ENCODE data around the gene INSIG2. TPM values are rescaled to one million over a fixed set of nuclear protein-coding genes. Genes with fewer than 3 reads are reported as not detected.

INSIG2 gene
- total RNA-seq, 1 experiment from 2014 or later = 13.3 TPM

DNA sequence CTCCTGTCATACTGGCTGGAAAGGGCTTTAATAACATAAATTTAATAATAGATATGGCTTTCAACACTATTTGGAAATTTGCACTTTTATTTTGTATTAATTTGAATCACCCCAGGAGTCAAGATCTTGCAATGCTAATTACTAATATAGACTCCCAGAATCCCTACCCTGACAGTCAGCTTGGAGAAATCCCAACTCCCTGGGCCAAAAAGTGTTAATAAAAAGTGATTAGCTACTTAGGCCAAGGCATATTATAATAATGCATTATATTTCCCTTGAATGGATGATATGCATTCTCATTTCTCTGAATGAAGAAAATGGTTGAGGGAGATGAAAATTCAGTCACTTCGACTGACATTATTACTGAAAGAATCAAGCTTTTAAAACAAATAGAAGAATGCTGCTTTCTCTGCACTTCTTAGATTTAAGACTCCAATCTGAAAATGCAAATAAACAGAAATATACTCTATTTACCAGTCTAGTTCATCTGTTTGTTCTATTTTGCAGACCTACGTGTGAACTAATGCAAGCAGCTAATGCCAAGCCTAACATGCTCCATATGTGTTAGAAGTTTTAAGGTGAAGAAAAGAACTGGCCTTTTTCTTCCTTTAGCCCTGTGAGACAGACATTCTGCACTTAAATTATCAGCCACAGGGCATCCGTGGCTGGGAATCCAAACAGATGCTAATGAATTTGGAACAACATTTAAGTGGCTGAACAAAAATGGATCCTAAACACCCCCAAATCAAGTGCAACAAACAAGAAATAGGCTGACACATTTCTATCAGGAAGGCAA lies 33.9 kb upstream of the INSIG2 start:
- no peaks in the 10 kb centered on the region for H3K27me3 ChIP-seq (replicated peaks; ENCODE audit: insufficient read depth, low read depth, low read length, poor library complexity)
- TF ChIP-seq, protein P1, sequence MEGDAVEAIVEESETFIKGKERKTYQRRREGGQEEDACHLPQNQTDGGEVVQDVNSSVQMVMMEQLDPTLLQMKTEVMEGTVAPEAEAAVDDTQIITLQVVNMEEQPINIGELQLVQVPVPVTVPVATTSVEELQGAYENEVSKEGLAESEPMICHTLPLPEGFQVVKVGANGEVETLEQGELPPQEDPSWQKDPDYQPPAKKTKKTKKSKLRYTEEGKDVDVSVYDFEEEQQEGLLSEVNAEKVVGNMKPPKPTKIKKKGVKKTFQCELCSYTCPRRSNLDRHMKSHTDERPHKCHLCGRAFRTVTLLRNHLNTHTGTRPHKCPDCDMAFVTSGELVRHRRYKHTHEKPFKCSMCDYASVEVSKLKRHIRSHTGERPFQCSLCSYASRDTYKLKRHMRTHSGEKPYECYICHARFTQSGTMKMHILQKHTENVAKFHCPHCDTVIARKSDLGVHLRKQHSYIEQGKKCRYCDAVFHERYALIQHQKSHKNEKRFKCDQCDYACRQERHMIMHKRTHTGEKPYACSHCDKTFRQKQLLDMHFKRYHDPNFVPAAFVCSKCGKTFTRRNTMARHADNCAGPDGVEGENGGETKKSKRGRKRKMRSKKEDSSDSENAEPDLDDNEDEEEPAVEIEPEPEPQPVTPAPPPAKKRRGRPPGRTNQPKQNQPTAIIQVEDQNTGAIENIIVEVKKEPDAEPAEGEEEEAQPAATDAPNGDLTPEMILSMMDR (conservative IDR thresholded peaks at IDR 0.05; ENCODE audit: low read depth, low read length) = no peak
- TF ChIP-seq EZH2 (IDR thresholded peaks at IDR 0.05; ENCODE audit: borderline replicate concordance, low read depth, low read length, poor library complexity, severe bottlenecking) = no peak
- no peak overlapping the region for H3K27ac ChIP-seq (ENCODE audit: low read depth, low read length, poor library complexity, severe bottlenecking)
- no peak for DNase-seq (ENCODE audit: low spot score)
- no peaks in the 10 kb centered on the region for H3K36me3 ChIP-seq (ENCODE audit: insufficient read depth, low read length, poor library complexity, severe bottlenecking)
- intact Hi-C loops (cut with micrococcal nuclease; ENCODE audit: unreplicated experiment) = no loop called here
- H3K4me1 ChIP-seq (ENCODE audit: insufficient read depth, low read length, poor library complexity, severe bottlenecking) = peaks cover 15% of the 10 kb centered on the region
- H3K4me3 ChIP-seq (ENCODE audit: low read depth, low read length, poor library complexity, severe bottlenecking) = no peak overlapping the region
- no TSS peak for BruUV-seq (replicated peaks)
- H3K9me3 ChIP-seq (ENCODE audit: low read depth, low read length, poor library complexity, severe bottlenecking) = no peaks in the 10 kb centered on the region
- POLR2A ChIA-PET (ENCODE audit: low non-redundant PET) = no interaction called here
- CTCF ChIA-PET = no interaction called here

DNA sequence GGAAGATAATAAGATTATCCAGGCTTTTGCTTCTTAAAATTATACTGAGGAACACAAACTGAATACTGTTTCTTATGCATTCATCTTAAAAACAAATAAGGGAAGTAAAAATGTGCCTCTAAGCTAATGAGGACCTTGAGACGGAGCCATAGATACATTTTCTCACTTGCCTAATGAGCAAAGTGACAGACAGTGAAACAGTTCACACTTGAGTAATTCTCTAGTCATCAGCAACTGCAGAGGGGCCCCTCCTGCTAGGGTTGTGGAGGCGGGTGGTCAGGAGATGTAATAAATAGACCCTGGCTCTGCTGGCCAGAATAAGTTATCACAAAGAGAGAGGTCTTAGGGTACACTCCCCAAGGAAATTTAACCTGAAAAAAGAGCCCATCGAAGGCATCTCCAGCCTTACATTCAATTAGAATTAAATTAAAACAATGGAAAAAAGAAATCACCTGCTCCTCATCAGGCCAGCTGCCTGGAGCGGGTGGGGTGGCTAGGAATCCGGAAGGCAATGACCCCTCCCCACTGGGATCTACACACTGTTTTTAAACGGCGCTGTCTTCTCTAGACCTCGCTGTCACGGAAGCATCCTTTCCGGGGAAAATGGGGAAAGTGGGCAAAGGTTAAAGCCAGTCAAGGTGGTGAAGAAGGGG lies 32.6 kb upstream of the INSIG2 start:
- H3K36me3 ChIP-seq (ENCODE audit: insufficient read depth, low read length, poor library complexity, severe bottlenecking) = no peaks in the 10 kb centered on the region
- intact Hi-C loops (cut with micrococcal nuclease; ENCODE audit: unreplicated experiment) = no loop called here
- no TSS peak for BruUV-seq (replicated peaks)
- H3K27me3 ChIP-seq (replicated peaks; ENCODE audit: insufficient read depth, low read depth, low read length, poor library complexity) = no peaks in the 10 kb centered on the region
- ChIA-PET CTCF (no interaction called here), POLR2A (ENCODE audit: low non-redundant PET) (no interaction called here)
- DNase-seq (ENCODE audit: low spot score) = no peak
- no peak overlapping the region for H3K4me3 ChIP-seq (ENCODE audit: low read depth, low read length, poor library complexity, severe bottlenecking)
- no peak overlapping the region for H3K27ac ChIP-seq (ENCODE audit: low read depth, low read length, poor library complexity, severe bottlenecking)
- peaks cover 3% of the 10 kb centered on the region for H3K4me1 ChIP-seq (ENCODE audit: insufficient read depth, low read length, poor library complexity, severe bottlenecking)
- TF ChIP-seq, protein P1 (conservative IDR thresholded peaks at IDR 0.05; ENCODE audit: low read depth, low read length) = no peak
- TF ChIP-seq EZH2 (IDR thresholded peaks at IDR 0.05; ENCODE audit: borderline replicate concordance, low read depth, low read length, poor library complexity, severe bottlenecking) = no peak
- no peaks in the 10 kb centered on the region for H3K9me3 ChIP-seq (ENCODE audit: low read depth, low read length, poor library complexity, severe bottlenecking)

DNA sequence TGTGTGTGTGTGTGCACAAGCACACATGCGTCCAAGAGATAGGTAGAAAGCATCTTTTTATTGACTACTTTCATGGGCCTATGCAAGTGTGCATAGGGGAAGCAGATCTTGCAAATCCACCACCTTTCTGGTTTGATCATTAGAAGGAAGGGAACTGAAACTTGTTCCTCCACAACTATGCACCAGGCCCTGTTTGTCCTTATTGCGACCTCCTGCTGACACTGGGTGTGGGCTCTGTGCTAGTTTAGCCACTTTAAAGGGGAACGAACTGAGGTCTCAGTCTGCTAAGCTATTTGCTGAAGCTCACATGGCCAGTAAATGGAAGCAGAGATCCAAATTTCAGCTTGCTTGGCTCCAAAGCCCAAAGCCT lies 32.1 kb upstream of the INSIG2 start:
- H3K4me1 ChIP-seq (ENCODE audit: insufficient read depth, low read length, poor library complexity, severe bottlenecking) = no peaks in the 10 kb centered on the region
- ChIA-PET POLR2A (ENCODE audit: low non-redundant PET) (no interaction called here), CTCF (no interaction called here)
- no peaks in the 10 kb centered on the region for H3K9me3 ChIP-seq (ENCODE audit: low read depth, low read length, poor library complexity, severe bottlenecking)
- no peak overlapping the region for H3K4me3 ChIP-seq (ENCODE audit: low read depth, low read length, poor library complexity, severe bottlenecking)
- BruUV-seq (replicated peaks) = no TSS peak
- H3K27ac ChIP-seq (ENCODE audit: low read depth, low read length, poor library complexity, severe bottlenecking) = no peak overlapping the region
- intact Hi-C loops (cut with micrococcal nuclease; ENCODE audit: unreplicated experiment) = no loop called here
- no peak for DNase-seq (ENCODE audit: low spot score)
- H3K36me3 ChIP-seq (ENCODE audit: insufficient read depth, low read length, poor library complexity, severe bottlenecking) = no peaks in the 10 kb centered on the region
- no peaks in the 10 kb centered on the region for H3K27me3 ChIP-seq (replicated peaks; ENCODE audit: insufficient read depth, low read depth, low read length, poor library complexity)
- TF ChIP-seq EZH2 (IDR thresholded peaks at IDR 0.05; ENCODE audit: borderline replicate concordance, low read depth, low read length, poor library complexity, severe bottlenecking) = no peak
- TF ChIP-seq, protein P1 (conservative IDR thresholded peaks at IDR 0.05; ENCODE audit: low read depth, low read length) = no peak
